ENCODE measurements around the gene CEP164.

GRCh38 chr11:117417856-117418255, 90.2 kb downstream of the CEP164 start:
- TF ChIP-seq CTCF (IDR thresholded peaks at IDR 0.05), result no peak
- TF ChIP-seq POLR2A (IDR thresholded peaks at IDR 0.05), result no peak

Measured in vagina (tissue), 2 donors.